ENCODE data around the gene DDI2. TPM values are rescaled to one million over a fixed set of nuclear protein-coding genes. Genes with fewer than 3 reads are reported as not detected.

The DDI2 gene
- polyA plus RNA-seq, 1 donor from 2014 or later = 3.8 TPM

DNA sequence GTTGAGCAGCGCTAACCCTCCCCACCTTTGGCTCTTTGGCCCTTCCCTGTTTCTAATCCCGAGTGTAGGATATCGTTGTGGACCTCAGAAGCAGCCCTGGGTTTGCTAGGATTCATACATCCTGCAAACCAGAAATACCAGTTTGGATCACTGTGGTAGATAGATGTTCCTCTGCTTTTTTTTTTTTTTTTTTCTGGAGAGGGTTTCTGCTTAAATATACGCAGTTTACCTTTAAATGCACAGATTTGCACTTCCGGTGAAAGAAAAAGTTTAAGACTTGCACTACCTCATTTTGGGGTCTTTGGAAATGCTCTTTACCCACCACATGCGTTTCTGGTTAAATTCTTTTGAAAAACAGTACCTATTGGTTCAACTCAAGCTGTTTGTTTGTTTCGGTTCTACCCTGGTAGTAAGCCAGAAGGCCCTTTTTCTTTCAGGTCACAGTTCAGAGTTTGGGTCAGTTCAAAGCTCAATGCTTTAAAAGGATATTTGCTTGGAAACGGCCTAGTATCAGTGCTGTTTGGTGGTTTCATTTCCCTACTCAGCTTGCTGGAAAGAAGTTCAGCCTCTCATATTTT is 908 bp downstream of the DDI2 start (continued):
- TF ChIP-seq, protein P1, sequence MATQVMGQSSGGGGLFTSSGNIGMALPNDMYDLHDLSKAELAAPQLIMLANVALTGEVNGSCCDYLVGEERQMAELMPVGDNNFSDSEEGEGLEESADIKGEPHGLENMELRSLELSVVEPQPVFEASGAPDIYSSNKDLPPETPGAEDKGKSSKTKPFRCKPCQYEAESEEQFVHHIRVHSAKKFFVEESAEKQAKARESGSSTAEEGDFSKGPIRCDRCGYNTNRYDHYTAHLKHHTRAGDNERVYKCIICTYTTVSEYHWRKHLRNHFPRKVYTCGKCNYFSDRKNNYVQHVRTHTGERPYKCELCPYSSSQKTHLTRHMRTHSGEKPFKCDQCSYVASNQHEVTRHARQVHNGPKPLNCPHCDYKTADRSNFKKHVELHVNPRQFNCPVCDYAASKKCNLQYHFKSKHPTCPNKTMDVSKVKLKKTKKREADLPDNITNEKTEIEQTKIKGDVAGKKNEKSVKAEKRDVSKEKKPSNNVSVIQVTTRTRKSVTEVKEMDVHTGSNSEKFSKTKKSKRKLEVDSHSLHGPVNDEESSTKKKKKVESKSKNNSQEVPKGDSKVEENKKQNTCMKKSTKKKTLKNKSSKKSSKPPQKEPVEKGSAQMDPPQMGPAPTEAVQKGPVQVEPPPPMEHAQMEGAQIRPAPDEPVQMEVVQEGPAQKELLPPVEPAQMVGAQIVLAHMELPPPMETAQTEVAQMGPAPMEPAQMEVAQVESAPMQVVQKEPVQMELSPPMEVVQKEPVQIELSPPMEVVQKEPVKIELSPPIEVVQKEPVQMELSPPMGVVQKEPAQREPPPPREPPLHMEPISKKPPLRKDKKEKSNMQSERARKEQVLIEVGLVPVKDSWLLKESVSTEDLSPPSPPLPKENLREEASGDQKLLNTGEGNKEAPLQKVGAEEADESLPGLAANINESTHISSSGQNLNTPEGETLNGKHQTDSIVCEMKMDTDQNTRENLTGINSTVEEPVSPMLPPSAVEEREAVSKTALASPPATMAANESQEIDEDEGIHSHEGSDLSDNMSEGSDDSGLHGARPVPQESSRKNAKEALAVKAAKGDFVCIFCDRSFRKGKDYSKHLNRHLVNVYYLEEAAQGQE (IDR thresholded peaks at IDR 0.05; ENCODE audit: borderline replicate concordance) = no peak

DNA sequence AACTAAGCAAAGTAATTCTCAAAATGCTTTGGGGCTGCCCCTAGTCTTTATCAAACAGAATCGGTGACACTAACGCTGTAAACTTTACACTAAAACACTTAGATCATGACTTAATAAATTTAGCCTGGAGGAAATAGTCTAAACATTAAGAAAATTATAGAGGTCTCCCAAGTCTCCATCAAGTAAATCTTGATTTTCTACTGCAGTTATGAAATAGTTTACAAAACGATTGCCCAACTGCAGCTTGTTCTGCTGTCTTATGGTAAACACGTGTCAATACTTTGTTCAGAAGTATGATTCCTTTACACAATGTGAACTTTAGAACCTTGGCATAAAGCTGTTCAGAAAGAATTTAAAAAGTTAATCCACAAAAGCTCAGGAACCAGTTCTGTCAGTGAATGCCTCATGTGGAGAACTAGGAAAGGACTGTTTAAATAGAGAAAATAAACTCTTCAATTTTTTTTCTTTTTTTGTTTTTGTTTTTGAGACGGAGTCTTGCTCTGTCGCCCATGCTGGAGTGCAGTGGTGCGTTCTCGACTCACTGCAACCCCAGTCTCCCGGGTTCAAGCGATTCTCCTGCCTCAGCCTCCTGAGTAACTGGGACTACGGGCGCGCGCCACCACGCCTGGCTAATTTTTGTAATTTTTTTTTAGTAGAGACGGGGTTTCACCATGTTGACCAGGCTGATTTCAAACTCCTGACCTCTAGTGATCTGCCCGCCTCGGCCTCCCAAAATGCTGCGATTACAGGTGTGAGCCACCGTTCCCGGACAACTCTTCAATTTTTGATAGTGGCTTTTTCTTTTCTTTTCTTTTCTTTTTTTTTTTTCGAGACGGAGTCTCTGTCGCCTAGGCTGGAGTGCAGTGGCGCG is 1.6 kb downstream of the DDI2 start:
- no peaks in the 10 kb centered on the region for H3K9me3 ChIP-seq (ENCODE audit: low read length)
- H4K20me1 ChIP-seq (ENCODE audit: insufficient read depth) = no peaks in the 10 kb centered on the region
- H3K9me2 ChIP-seq (ENCODE audit: insufficient read depth, low read length) = no peaks in the 10 kb centered on the region
- no peaks in the 10 kb centered on the region for H3K36me3 ChIP-seq (ENCODE audit: insufficient read depth, low read length)
- H3K9ac ChIP-seq (ENCODE audit: low read length) = peak overlapping the region; percentile 81
- no peak overlapping the region for H3K27ac ChIP-seq (ENCODE audit: low read length)
- TF ChIP-seq TAF1 (IDR thresholded peaks at IDR 0.05; ENCODE audit: low read depth) (no peak), RAD21 (conservative IDR thresholded peaks at IDR 0.05) (no peak)
- TF ChIP-seq, protein P1 (IDR thresholded peaks at IDR 0.05; ENCODE audit: borderline replicate concordance) = no peak
- peak overlapping the region; percentile 90 for H3K4me2 ChIP-seq (ENCODE audit: low read length)
- H2AFZ ChIP-seq (ENCODE audit: low read depth, low read length) = no peak overlapping the region
- H3K79me2 ChIP-seq (replicated peaks; ENCODE audit: insufficient read depth, low read length) = peaks cover 40% of the 10 kb centered on the region
- H3K27me3 ChIP-seq (ENCODE audit: insufficient read depth, low read depth, low read length) = no peaks in the 10 kb centered on the region
- H3K4me3 ChIP-seq (ENCODE audit: low read length) = peak overlapping the region; percentile 99
- H3F3A ChIP-seq (ENCODE audit: insufficient read depth, low read length, poor library complexity, severe bottlenecking) = no peaks in the 10 kb centered on the region

DNA sequence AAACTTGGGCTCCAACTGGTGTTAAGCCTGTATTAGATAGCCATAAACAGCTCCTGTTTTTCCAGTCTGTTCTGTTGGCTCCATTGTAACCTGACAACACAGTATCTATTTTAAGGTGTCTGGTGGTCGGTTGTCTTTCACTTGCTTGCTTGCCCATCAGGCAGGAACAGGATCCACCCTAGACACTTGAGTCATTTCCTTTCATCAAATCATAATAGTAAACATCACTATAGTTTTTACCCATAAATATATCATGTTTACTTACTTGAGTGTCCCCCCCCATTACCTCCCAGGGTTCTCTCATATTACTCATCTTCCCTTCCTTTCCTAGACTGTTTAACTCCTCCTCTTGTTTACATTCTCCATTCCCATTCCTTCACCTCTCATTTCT is 2.9 kb downstream of the DDI2 start:
- Histone ChIP-seq H3K4me3 (ENCODE audit: low read length) (no peak overlapping the region), H3F3A (ENCODE audit: insufficient read depth, low read length, poor library complexity, severe bottlenecking) (no peaks in the 10 kb centered on the region), H3K9me3 (ENCODE audit: low read length) (no peaks in the 10 kb centered on the region), H2AFZ (ENCODE audit: low read depth, low read length) (no peak overlapping the region), H3K9me2 (ENCODE audit: insufficient read depth, low read length) (no peaks in the 10 kb centered on the region), H3K27me3 (ENCODE audit: insufficient read depth, low read depth, low read length) (no peaks in the 10 kb centered on the region), H3K36me3 (ENCODE audit: insufficient read depth, low read length) (no peaks in the 10 kb centered on the region), H4K20me1 (ENCODE audit: insufficient read depth) (no peaks in the 10 kb centered on the region), H3K27ac (ENCODE audit: low read length) (no peak overlapping the region), H3K9ac (ENCODE audit: low read length) (no peak overlapping the region), H3K4me2 (ENCODE audit: low read length) (no peak overlapping the region), H3K79me2 (replicated peaks; ENCODE audit: insufficient read depth, low read length) (peaks cover 48% of the 10 kb centered on the region)
- TF ChIP-seq POLR2AphosphoS5 (IDR thresholded peaks at IDR 0.05) (no peak), TAF1 (IDR thresholded peaks at IDR 0.05; ENCODE audit: low read depth) (no peak)
- TF ChIP-seq, protein P1 (IDR thresholded peaks at IDR 0.05; ENCODE audit: borderline replicate concordance) = no peak
- TF ChIP-seq, protein P2, sequence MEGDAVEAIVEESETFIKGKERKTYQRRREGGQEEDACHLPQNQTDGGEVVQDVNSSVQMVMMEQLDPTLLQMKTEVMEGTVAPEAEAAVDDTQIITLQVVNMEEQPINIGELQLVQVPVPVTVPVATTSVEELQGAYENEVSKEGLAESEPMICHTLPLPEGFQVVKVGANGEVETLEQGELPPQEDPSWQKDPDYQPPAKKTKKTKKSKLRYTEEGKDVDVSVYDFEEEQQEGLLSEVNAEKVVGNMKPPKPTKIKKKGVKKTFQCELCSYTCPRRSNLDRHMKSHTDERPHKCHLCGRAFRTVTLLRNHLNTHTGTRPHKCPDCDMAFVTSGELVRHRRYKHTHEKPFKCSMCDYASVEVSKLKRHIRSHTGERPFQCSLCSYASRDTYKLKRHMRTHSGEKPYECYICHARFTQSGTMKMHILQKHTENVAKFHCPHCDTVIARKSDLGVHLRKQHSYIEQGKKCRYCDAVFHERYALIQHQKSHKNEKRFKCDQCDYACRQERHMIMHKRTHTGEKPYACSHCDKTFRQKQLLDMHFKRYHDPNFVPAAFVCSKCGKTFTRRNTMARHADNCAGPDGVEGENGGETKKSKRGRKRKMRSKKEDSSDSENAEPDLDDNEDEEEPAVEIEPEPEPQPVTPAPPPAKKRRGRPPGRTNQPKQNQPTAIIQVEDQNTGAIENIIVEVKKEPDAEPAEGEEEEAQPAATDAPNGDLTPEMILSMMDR (IDR thresholded peaks at IDR 0.05; ENCODE audit: poor library complexity, severe bottlenecking) = no peak

All from neural cell (in vitro differentiated cells).